EL (cell line): Measurements from ENCODE around the gene BFSP1.

Experiments
- DNase-seq: peaks from one replicate; pipeline ENCODE4 v3.0.0-alpha.2; 2016

The BFSP1 gene

GRCh38 chr20:17457588-17458190, 73.5 kb downstream of the BFSP1 start:
- DNase-seq = peak; percentile 26

GRCh38 chr20:17457079-17457478, 74.1 kb downstream of the BFSP1 start:
- no peak for DNase-seq

GRCh38 chr20:17456279-17456678, 74.9 kb downstream of the BFSP1 start:
- DNase-seq = no peak

DNA sequence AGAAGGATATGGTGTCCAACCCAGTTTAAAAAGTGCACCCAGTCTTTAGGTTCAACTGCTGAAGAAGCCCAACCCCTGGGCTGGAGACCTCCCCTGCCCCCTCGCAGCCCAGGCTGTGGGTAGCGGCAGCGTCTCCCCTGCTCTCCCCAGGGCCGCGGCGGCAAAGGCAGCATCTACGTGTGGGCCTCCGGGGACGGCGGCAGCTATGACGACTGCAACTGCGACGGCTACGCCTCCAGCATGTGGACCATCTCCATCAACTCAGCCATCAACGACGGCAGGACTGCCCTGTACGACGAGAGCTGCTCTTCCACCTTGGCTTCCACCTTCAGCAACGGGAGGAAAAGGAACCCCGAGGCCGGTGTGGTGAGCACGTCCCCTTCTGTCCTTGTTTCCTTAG, 77.6 kb downstream of the BFSP1 start:
- no peak for DNase-seq

- DNase-seq = no peak
Observed at GRCh38 chr20:17452441-17452840, 78.7 kb downstream of the BFSP1 start.

GRCh38 chr20:17449031-17449430, 82.1 kb downstream of the BFSP1 start:
- DNase-seq = no peak

DNA sequence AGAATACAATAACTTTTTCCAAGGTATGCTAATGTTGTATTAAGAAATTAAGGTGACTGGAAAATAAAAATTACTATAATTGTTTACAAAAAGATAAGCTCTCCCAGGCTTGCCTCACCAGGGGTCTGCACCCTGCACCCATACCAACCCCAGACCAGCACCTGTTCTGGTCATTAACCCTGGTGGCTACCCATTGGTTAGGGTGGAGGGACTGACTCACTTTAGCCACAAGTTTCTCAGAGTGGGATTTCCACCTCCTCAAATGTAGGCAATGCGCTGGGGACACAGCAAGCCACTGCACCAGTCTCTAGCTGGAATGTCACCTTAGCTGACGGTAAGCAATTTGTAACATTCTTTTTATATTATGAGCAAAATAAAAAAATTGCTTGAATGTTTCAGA, 83.1 kb downstream of the BFSP1 start:
- DNase-seq = no peak

DNA sequence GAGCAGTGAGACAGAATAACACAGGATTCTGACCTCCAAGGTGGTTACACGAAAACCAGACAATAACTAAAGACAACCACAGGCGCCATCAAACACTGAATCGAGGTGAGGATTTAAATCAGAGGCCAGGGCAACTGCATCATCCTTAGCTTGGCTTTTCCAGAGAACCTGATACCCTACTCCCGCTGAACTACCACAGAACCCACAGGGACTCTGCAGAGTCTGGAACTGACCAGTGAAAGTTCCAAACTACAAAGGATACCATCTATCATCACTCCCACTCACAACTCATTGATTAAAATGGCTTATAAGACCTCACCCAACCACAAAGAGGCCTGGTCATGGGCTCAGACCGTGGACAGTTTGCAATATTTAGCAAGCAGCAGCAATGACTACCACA, 85.0 kb downstream of the BFSP1 start:
- no peak for DNase-seq

DNA sequence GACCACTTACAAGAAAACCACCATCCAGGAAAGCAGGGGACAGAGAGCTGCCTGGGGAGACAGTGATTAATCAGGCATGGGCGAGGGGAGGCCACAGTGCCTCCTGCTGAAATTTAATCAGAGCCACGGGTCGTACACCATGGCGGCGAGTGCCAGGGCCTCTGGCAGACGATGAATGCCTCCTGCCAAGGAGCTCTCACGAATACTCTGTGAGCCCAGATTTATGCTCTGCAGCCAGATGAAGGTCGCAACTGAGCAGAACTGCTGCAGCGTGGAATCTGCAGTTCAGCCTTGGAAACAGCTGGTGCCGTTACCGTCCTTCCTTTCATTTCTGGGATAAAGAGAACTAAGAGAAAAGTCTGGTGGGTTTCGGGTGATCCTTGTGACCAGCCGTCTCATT, 85.6 kb downstream of the BFSP1 start:
- DNase-seq = no peak

GRCh38 chr20:17444091-17444490, 87.1 kb downstream of the BFSP1 start:
- DNase-seq = no peak
